KMS-11 (cell line): ENCODE measurements around the gene ZFTA.

Experiments
- H2AFZ ChIP-seq: fragments of 200-600 bp; sonication (generic); 2 replicates; pipeline ENCODE4 v1.6.1; 2016; ENCODE audit warnings: antibody characterized with exemption, mixed run types, low read depth
- H3K27ac ChIP-seq: fragments of 200-600 bp; sonication (generic); 2 replicates; pipeline ENCODE4 v1.6.1; 2016; ENCODE audit warnings: mild to moderate bottlenecking, mixed run types
- H3K27me3 ChIP-seq: fragments of 200-600 bp; sonication (generic); 2 replicates; pipeline ENCODE4 v1.6.1; 2017; ENCODE audit warnings: mild to moderate bottlenecking, low read depth, mixed run types, moderate library complexity; ENCODE audit not compliant: insufficient read depth
- H3K36me3 ChIP-seq: fragments of 200-600 bp; sonication (generic); 2 replicates; pipeline ENCODE4 v1.6.1; 2017; ENCODE audit warnings: mild to moderate bottlenecking, mixed run types; ENCODE audit not compliant: insufficient read depth
- H3K4me1 ChIP-seq: fragments of 200-600 bp; sonication (generic); 2 replicates; pipeline ENCODE4 v1.6.1; 2016; ENCODE audit warnings: mild to moderate bottlenecking, low read depth, mixed run types; ENCODE audit not compliant: poor library complexity, severe bottlenecking
- H3K4me2 ChIP-seq: fragments of 200-600 bp; sonication (generic); 2 replicates; pipeline ENCODE4 v1.7.0; 2016; ENCODE audit warnings: mild to moderate bottlenecking, mixed run types
- H3K4me3 ChIP-seq: fragments of 200-600 bp; sonication (generic); IDR thresholded peaks from 2 replicates; pipeline ENCODE4 v1.6.1; 2017; ENCODE audit warnings: low read depth, low read length, mixed read lengths; ENCODE audit not compliant: insufficient read depth
- H3K79me2 ChIP-seq: fragments of 200-600 bp; sonication (generic); 2 replicates; pipeline ENCODE4 v1.6.1; 2016; ENCODE audit warnings: low read depth, mixed run types; ENCODE audit not compliant: insufficient read depth
- H3K9ac ChIP-seq: fragments of 200-600 bp; sonication (generic); 2 replicates; pipeline ENCODE4 v1.6.1; 2016; ENCODE audit warnings: mild to moderate bottlenecking, mixed run types
- H4K20me1 ChIP-seq: fragments of 200-600 bp; sonication (generic); 2 replicates; pipeline ENCODE4 v1.6.1; 2016; ENCODE audit warnings: mild to moderate bottlenecking, mixed run types; ENCODE audit not compliant: insufficient read depth
- CTCF ChIP-seq: fragments of 200-600 bp; sonication (generic); conservative IDR thresholded peaks from 2 replicates; pipeline ENCODE4 v1.6.1; 2017; ENCODE audit warnings: low read depth, mild to moderate bottlenecking, antibody characterized with exemption, low read length, moderate library complexity, mixed read lengths

Gene ZFTA

GRCh38 chr11:63767267-63767564, 1.4 kb downstream of the ZFTA start:
- no peaks in the 10 kb centered on the region for H4K20me1 ChIP-seq
- H3K79me2 ChIP-seq = peaks cover 6% of the 10 kb centered on the region; the same call in 1 of the 2 replicates
- H3K4me2 ChIP-seq = peak overlapping the region; percentile 81
- peak overlapping the region; percentile 24; the same call in 1 of the 2 replicates for H3K9ac ChIP-seq
- peak overlapping the region; percentile 40 for H3K4me3 ChIP-seq
- H3K27me3 ChIP-seq = no peaks in the 10 kb centered on the region; the same call in 1 of the 2 replicates
- H3K36me3 ChIP-seq = no peaks in the 10 kb centered on the region
- TF ChIP-seq CTCF = no peak
- no peaks in the 10 kb centered on the region for H3K4me1 ChIP-seq
- H3K27ac ChIP-seq = no peak overlapping the region
- no peak overlapping the region; the same call in 1 of the 2 replicates for H2AFZ ChIP-seq

- TF ChIP-seq CTCF = no peak
- Histone ChIP-seq H3K27ac (no peak overlapping the region), H4K20me1 (no peaks in the 10 kb centered on the region), H2AFZ (no peak overlapping the region), H3K36me3 (no peaks in the 10 kb centered on the region), H3K4me1 (no peaks in the 10 kb centered on the region), H3K79me2 (peaks cover 6% of the 10 kb centered on the region; the same call in 1 of the 2 replicates), H3K9ac (peak overlapping the region; percentile 24; the same call in 1 of the 2 replicates), H3K4me3 (peak overlapping the region; percentile 30), H3K4me2 (peak overlapping the region; percentile 81), H3K27me3 (no peaks in the 10 kb centered on the region; the same call in 1 of the 2 replicates)
These were observed 1.9 kb downstream of the ZFTA start for GRCh38 chr11:63766531-63767235.

GRCh38 chr11:63765688-63766241, 2.8 kb downstream of the ZFTA start:
- Histone ChIP-seq H3K27me3 (no peaks in the 10 kb centered on the region; the same call in 1 of the 2 replicates), H3K27ac (no peak overlapping the region), H3K4me1 (no peaks in the 10 kb centered on the region), H3K36me3 (no peaks in the 10 kb centered on the region), H3K4me3 (no peak overlapping the region), H3K79me2 (peaks cover 6% of the 10 kb centered on the region; the same call in 1 of the 2 replicates), H2AFZ (no peak overlapping the region), H4K20me1 (no peaks in the 10 kb centered on the region), H3K4me2 (no peak overlapping the region), H3K9ac (no peak overlapping the region)
- TF ChIP-seq CTCF = no peak

DNA sequence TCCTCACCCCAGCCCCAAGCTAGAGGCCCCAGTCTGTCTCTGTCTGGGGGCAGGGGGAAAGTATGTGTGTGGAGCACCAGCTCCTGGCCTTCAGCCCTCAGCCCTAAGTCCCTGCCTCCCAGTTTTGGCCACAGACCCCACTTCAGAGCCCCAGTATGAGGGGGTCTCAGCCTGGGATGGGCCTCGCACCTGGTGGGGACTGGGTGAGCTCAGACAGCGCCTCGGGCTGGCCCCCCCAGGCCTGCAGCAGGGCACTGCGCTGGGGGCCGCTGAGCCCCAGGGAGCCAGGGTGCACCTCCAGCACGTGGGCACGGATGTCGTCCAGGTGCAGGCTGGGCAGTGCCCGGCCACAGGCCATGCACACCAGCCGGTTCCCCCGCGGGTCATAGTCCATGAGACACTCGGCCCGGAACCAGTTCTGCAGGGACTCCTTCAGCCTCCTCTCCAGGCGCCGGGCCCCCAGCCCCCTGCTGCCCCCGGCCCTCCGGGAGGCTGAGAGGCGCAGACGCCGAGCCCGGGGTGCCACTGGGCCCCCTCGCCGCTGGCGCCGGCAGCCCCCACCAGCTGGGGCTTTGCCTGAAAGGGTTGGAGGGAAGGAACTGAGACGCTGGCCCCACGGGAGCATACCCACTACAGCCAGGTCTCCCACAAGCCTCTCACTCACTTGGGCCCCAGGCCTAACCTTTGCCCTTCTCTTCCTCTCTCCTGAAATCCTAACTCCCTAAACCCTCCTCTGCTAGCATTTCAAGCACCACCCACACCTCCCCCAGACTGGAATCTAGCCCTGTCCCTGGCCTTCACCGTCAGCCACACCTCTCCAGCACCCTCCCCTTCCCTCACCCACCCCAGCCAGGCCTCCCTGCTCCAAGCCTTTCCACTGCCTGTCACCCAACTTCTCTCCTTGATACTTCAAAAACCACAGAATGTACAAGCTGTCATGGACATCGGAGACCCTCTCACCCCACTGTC, 3.6 kb downstream of the ZFTA start:
- Histone ChIP-seq H3K79me2 (peaks cover 6% of the 10 kb centered on the region; the same call in 1 of the 2 replicates), H3K36me3 (no peaks in the 10 kb centered on the region), H3K4me3 (no peak overlapping the region), H3K4me2 (no peak overlapping the region), H3K27me3 (no peaks in the 10 kb centered on the region), H2AFZ (no peak overlapping the region), H3K27ac (no peak overlapping the region), H3K9ac (no peak overlapping the region), H3K4me1 (no peaks in the 10 kb centered on the region), H4K20me1 (no peaks in the 10 kb centered on the region)
- TF ChIP-seq CTCF = no peak
